SK-N-SH treated with all-trans-retinoic acid at 6 μM for 48 hours (cell line): ENCODE results near the gene AGAP2.

Experiments
- ATAC-seq: fragments of 200-7000 bp; cut with Tn5 transposase; 3 replicates; pipeline ENCODE4 v1.9.1; 2020; ENCODE audit warnings: mild to moderate bottlenecking, moderate library complexity
- ARNTL ChIP-seq: fragments of 450-650 bp; formaldehyde crosslinking; IDR thresholded peaks from 2 replicates; pipeline ENCODE4 v1.5.0; 2020; ENCODE audit warnings: low read depth, mild to moderate bottlenecking, moderate library complexity, borderline replicate concordance
- BACH2 ChIP-seq: fragments of 250-450 bp; sonication (Bioruptor Pico); IDR thresholded peaks from 2 replicates; pipeline ENCODE4 v1.9.0; 2021; ENCODE audit warnings: mild to moderate bottlenecking, borderline replicate concordance
- CREB5 ChIP-seq: fragments of 250-450 bp; sonication (Bioruptor Pico); IDR thresholded peaks from 2 replicates; pipeline ENCODE4 v1.5.1; 2020; ENCODE audit warnings: low read depth, mild to moderate bottlenecking, moderate library complexity
- CSDC2 ChIP-seq: fragments of 250-450 bp; sonication (Bioruptor Pico); IDR thresholded peaks from 2 replicates; pipeline ENCODE4 v1.5.0; 2020; ENCODE audit warnings: mild to moderate bottlenecking, moderate library complexity
- CSRNP3 ChIP-seq: fragments of 250-450 bp; sonication (Bioruptor Pico); IDR thresholded peaks from 2 replicates; pipeline ENCODE4 v1.5.1; 2021; ENCODE audit warnings: mild to moderate bottlenecking, moderate library complexity
- ESRRG ChIP-seq: fragments of 250-450 bp; sonication (Bioruptor Pico); IDR thresholded peaks from 2 replicates; pipeline ENCODE4 v1.6.1; 2021; ENCODE audit warnings: mild to moderate bottlenecking
- GLIS3 ChIP-seq: fragments of 250-450 bp; sonication (Bioruptor Pico); IDR thresholded peaks from 2 replicates; pipeline ENCODE4 v1.5.0; 2020; ENCODE audit warnings: mild to moderate bottlenecking, moderate library complexity
- ISL1 ChIP-seq: fragments of 250-450 bp; sonication (Bioruptor Pico); IDR thresholded peaks from 2 replicates; pipeline ENCODE4 v2.1.2; 2022; ENCODE audit warnings: mild to moderate bottlenecking, moderate library complexity
- OSR1 ChIP-seq: fragments of 250-450 bp; sonication (Bioruptor Pico); IDR thresholded peaks from 2 replicates; pipeline ENCODE4 v1.8.0; 2022; ENCODE audit warnings: moderate library complexity, mild to moderate bottlenecking, inconsistent platforms
- PATZ1 ChIP-seq: fragments of 250-450 bp; sonication (Bioruptor Pico); IDR thresholded peaks from 2 replicates; pipeline ENCODE4 v1.8.0; 2020; ENCODE audit warnings: mild to moderate bottlenecking, moderate library complexity, borderline replicate concordance
- POU6F1 ChIP-seq: fragments of 250-450 bp; sonication (Bioruptor Pico); IDR thresholded peaks from 2 replicates; pipeline ENCODE4 v1.8.0; 2021; ENCODE audit warnings: low read depth, mild to moderate bottlenecking, moderate library complexity, borderline replicate concordance
- PPARA ChIP-seq: fragments of 250-450 bp; sonication (Bioruptor Pico); IDR thresholded peaks from 2 replicates; pipeline ENCODE4 v1.5.0; 2020; ENCODE audit warnings: mild to moderate bottlenecking, borderline replicate concordance
- RARB ChIP-seq: fragments of 250-450 bp; sonication (Bioruptor Pico); IDR thresholded peaks from 2 replicates; pipeline ENCODE4 v1.8.0; 2021; ENCODE audit warnings: mild to moderate bottlenecking, moderate library complexity
- SNAI2 ChIP-seq: fragments of 250-450 bp; sonication (Bioruptor Pico); IDR thresholded peaks from 2 replicates; pipeline ENCODE4 v1.5.0; 2020; ENCODE audit warnings: mild to moderate bottlenecking, moderate library complexity
- TCF4 ChIP-seq: fragments of 250-450 bp; sonication (Bioruptor Pico); IDR thresholded peaks from 2 replicates; pipeline ENCODE4 v1.8.0; 2021; ENCODE audit warnings: mild to moderate bottlenecking, moderate library complexity, borderline replicate concordance
- TOX ChIP-seq: fragments of 250-450 bp; sonication (Bioruptor Pico); IDR thresholded peaks from 2 replicates; pipeline ENCODE4 v1.8.0; 2021; ENCODE audit warnings: mild to moderate bottlenecking, moderate library complexity, borderline replicate concordance
- TSHZ2 ChIP-seq: fragments of 250-450 bp; sonication (Bioruptor Pico); IDR thresholded peaks from 2 replicates; pipeline ENCODE4 v1.5.0; 2020; ENCODE audit warnings: mild to moderate bottlenecking, moderate library complexity
- ZC3H10 ChIP-seq: fragments of 250-450 bp; sonication (Bioruptor Pico); IDR thresholded peaks from 2 replicates; pipeline ENCODE4 v1.5.1; 2021; ENCODE audit warnings: mild to moderate bottlenecking, moderate library complexity
- ZFP3 ChIP-seq: fragments of 250-450 bp; sonication (Bioruptor Pico); IDR thresholded peaks from 2 replicates; pipeline ENCODE4 v1.5.0; 2020; ENCODE audit warnings: mild to moderate bottlenecking, moderate library complexity
- ZNF565 ChIP-seq: fragments of 450-650 bp; formaldehyde crosslinking; conservative IDR thresholded peaks from 2 replicates; pipeline ENCODE4 v1.5.0; 2020; ENCODE audit warnings: low read depth, mild to moderate bottlenecking, moderate library complexity
- ZNF70 ChIP-seq: fragments of 450-650 bp; formaldehyde crosslinking; IDR thresholded peaks from 2 replicates; pipeline ENCODE4 v1.5.0; 2020; ENCODE audit warnings: mild to moderate bottlenecking, moderate library complexity

The AGAP2 gene

GRCh38 chr12:57717131-57717530 lies 21.4 kb downstream of the AGAP2 start:
- ATAC-seq, result no peak
- TF ChIP-seq TSHZ2 (CRISPR knock-in tag), result no peak
- TF ChIP-seq ZNF70 (CRISPR knock-in tag), result no peak
- no peak for TF ChIP-seq ISL1 (CRISPR knock-in tag)
- no peak for TF ChIP-seq TCF4 (CRISPR knock-in tag)
- TF ChIP-seq RARB, result no peak
- no peak for TF ChIP-seq POU6F1
- no peak for TF ChIP-seq OSR1
- no peak for TF ChIP-seq PATZ1 (CRISPR knock-in tag)
- TF ChIP-seq CSRNP3 (CRISPR knock-in tag), result no peak
- TF ChIP-seq BACH2 (CRISPR knock-in tag), result no peak
- TF ChIP-seq ZC3H10 (CRISPR knock-in tag), result no peak
- no peak for TF ChIP-seq ARNTL (CRISPR knock-in tag)
- TF ChIP-seq CREB5 (CRISPR knock-in tag), result no peak
- TF ChIP-seq ZNF565 (CRISPR knock-in tag), result no peak

- no peak for ATAC-seq
- TF ChIP-seq CSDC2 (CRISPR knock-in tag), result no peak
- no peak for TF ChIP-seq CREB5 (CRISPR knock-in tag)
- TF ChIP-seq ISL1 (CRISPR knock-in tag), result no peak
- no peak for TF ChIP-seq BACH2 (CRISPR knock-in tag)
- no peak for TF ChIP-seq PPARA (CRISPR knock-in tag)
- TF ChIP-seq SNAI2, result no peak
- no peak for TF ChIP-seq GLIS3 (CRISPR knock-in tag)
These were observed 22.2 kb downstream of the AGAP2 start for GRCh38 chr12:57716305-57716704.

- ATAC-seq, result no peak
- TF ChIP-seq CSDC2 (CRISPR knock-in tag) (no peak), ZFP3 (CRISPR knock-in tag) (no peak), SNAI2 (no peak), POU6F1 (no peak), ZC3H10 (CRISPR knock-in tag) (no peak), ZNF70 (CRISPR knock-in tag) (no peak), TSHZ2 (CRISPR knock-in tag) (no peak), TCF4 (CRISPR knock-in tag) (no peak), TOX (CRISPR knock-in tag) (no peak), CREB5 (CRISPR knock-in tag) (no peak), GLIS3 (CRISPR knock-in tag) (no peak), ESRRG (CRISPR knock-in tag) (no peak)
These were observed 22.8 kb downstream of the AGAP2 start for GRCh38 chr12:57715786-57716185.
